ENCODE results near the gene SLC6A17. TPM values are rescaled to one million over a fixed set of nuclear protein-coding genes. Genes with fewer than 3 reads are reported as not detected.

Gene SLC6A17
- total RNA-seq, 2 donors from 2014 or later: 0.06 to 0.09 TPM

- no peak for DNase-seq
- intact Hi-C loops (cut with DNase I, micrococcal nuclease): no loop called here
- ATAC-seq: no peak
These were observed 98.5 kb downstream of the SLC6A17 start for GRCh38 chr1:110248746-110249145.

GRCh38 chr1:110249256-110249655, 99.0 kb downstream of the SLC6A17 start:
- ATAC-seq (no peak), DNase-seq (no peak)
- intact Hi-C loops (cut with DNase I, micrococcal nuclease): no loop called here

- ATAC-seq (no peak), DNase-seq (no peak)
- intact Hi-C loops (cut with DNase I, micrococcal nuclease): no loop called here
These were observed 99.7 kb downstream of the SLC6A17 start for GRCh38 chr1:110250008-110250407.

GRCh38 chr1:110250749-110251148, 100.5 kb downstream of the SLC6A17 start:
- DNase-seq (no peak), ATAC-seq (no peak)
- intact Hi-C loops (cut with DNase I, micrococcal nuclease): no loop called here

Other genes starting within 250 kb of the SLC6A17 start
- gene CSF1, start 239.6 kb upstream of the SLC6A17 start, total RNA-seq: 10 to 100 TPM in 1 of 2 donors, 1 to 10 TPM in 1; 9.5 to 20.2 TPM
- 10 to 100 TPM; 90.7 to 95.1 TPM for gene AHCYL1, start 165.7 kb upstream of the SLC6A17 start, total RNA-seq
- gene STRIP1, start 115.9 kb upstream of the SLC6A17 start, total RNA-seq: 10 to 100 TPM; 34.0 to 38.2 TPM
- gene ALX3, start 79.8 kb upstream of the SLC6A17 start, total RNA-seq: not detected
- not detected for gene UBL4B, start 38.1 kb upstream of the SLC6A17 start, total RNA-seq
- 1 to 10 TPM; 7.0 to 8.1 TPM for gene KCNC4, start 59.8 kb downstream of the SLC6A17 start, total RNA-seq
- 10 to 100 TPM; 23.5 to 27.0 TPM for gene RBM15, start 188.9 kb downstream of the SLC6A17 start, total RNA-seq
- 1 to 10 TPM; 1.6 to 2.2 TPM for gene SLC16A4, start 240.5 kb downstream of the SLC6A17 start, total RNA-seq